ENCODE data around the gene ARHGAP21.
A peak's percentile ranks its signal among the peaks of the same experiment; 100 is the strongest.

ARHGAP21 gene

GRCh38 chr10:24597426-24597825 is 126.3 kb downstream of the ARHGAP21 start:
- DNase-seq = no peak
- no peak for ATAC-seq
- Mint-ChIP-seq H3K4me3 (no peak overlapping the region), H3K9me3 (no peaks in the 10 kb centered on the region), H3K27ac (no peak overlapping the region), H3K4me1 (peaks cover 1% of the 10 kb centered on the region), H3K27me3 (no peaks in the 10 kb centered on the region)

- no peaks in the 10 kb centered on the region for H3K9me3 Mint-ChIP-seq
- DNase-seq (no peak), ATAC-seq (no peak)
- H3K27ac Mint-ChIP-seq = peak overlapping the region in 1 of 2 donors; percentile 38
- H3K27me3 Mint-ChIP-seq = no peaks in the 10 kb centered on the region
- H3K4me3 Mint-ChIP-seq = no peak overlapping the region
- no peaks in the 10 kb centered on the region for H3K4me1 Mint-ChIP-seq
These were observed 127.3 kb downstream of the ARHGAP21 start for GRCh38 chr10:24596217-24596930.

DNA sequence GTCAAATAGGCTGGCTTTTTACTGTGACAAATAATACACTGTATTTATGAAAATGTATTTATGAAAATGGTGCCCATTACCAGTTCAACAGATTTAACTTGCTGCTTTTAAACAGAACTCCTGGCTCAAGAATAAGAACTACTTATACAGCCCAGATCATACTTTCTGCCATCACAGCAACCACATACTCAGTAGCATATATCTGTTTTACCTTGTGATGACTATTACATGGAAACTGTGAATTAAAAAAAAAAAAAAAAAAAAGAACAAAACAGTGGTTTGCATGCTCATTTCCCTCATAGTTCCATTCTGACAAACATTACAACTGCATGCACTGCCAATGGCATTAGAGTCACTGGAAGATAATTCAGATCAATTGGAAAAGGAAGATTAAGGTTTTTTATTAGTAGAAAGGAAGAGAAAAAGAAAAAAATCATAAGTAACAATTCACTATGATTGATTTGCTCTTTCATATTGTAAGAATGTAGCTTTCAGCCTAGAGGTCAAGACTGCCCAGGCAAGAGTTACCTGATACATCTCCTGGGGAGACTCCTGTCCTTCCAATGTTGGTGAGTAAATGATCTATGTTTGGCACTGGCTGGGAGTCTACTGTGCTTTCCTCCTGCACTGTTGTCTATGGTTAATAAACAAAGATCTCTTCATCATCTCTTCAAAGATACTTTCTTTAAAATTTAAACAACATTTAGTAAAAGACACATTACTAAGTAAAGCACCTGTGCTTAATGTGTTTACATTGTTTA is 132.8 kb downstream of the ARHGAP21 start:
- no peaks in the 10 kb centered on the region for H3K4me1 Mint-ChIP-seq

GRCh38 chr10:24589265-24589664 is 134.4 kb downstream of the ARHGAP21 start:
- Mint-ChIP-seq H3K4me1 (no peaks in the 10 kb centered on the region), H3K9me3 (no peaks in the 10 kb centered on the region), H3K4me3 (no peak overlapping the region), H3K27me3 (no peaks in the 10 kb centered on the region), H3K27ac (no peak overlapping the region)
- ATAC-seq (no peak), DNase-seq (no peak)

More for the DNA sequence above, 132.8 kb downstream of the ARHGAP21 start:
- Mint-ChIP-seq H3K27ac (no peak overlapping the region), H3K9me3 (no peaks in the 10 kb centered on the region), H3K4me3 (no peak overlapping the region), H3K27me3 (no peaks in the 10 kb centered on the region)
- no peak for ATAC-seq
- no peak for DNase-seq

- Mint-ChIP-seq H3K27me3 (peaks cover 14% of the 10 kb centered on the region), H3K27ac (no peak overlapping the region), H3K4me3 (no peak overlapping the region), H3K9me3 (no peaks in the 10 kb centered on the region), H3K4me1 (peaks cover 20% of the 10 kb centered on the region)
- DNase-seq (no peak), ATAC-seq (no peak)
These were observed 143.8 kb downstream of the ARHGAP21 start for GRCh38 chr10:24579906-24580305.

DNA sequence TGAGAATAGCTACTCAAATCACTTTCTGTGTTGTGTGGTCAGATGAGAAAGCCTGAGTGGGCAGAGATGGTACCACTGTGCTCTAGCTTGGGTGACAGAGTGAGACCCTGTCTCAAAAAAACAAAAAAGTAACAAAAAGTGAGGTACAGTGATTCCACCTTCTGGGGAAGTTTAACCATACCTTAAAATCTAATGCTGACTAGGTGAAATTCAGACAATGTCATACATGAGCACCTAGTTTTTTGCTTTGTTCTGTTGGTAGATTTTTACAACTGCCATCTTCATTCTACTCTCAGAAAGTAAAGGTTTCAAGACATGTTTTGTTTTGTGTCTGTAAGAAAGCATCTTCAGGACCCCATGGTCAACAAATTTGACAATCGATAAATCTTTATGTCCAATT is 144.2 kb downstream of the ARHGAP21 start:
- H3K27me3 Mint-ChIP-seq = peaks cover 19% of the 10 kb centered on the region
- no peaks in the 10 kb centered on the region for H3K9me3 Mint-ChIP-seq
- H3K4me1 Mint-ChIP-seq = peaks cover 25% of the 10 kb centered on the region
- ATAC-seq (no peak), DNase-seq (no peak)
- H3K27ac Mint-ChIP-seq = no peak overlapping the region
- H3K4me3 Mint-ChIP-seq = no peak overlapping the region

- Mint-ChIP-seq H3K4me1 (peaks cover 28% of the 10 kb centered on the region), H3K27me3 (peaks cover 46% of the 10 kb centered on the region), H3K27ac (no peak overlapping the region), H3K9me3 (no peaks in the 10 kb centered on the region), H3K4me3 (peak overlapping the region; percentile 9 to 32)
- ATAC-seq (peak; percentile 57), DNase-seq (no peak)
These were observed 148.1 kb downstream of the ARHGAP21 start for GRCh38 chr10:24575481-24576002.

DNA sequence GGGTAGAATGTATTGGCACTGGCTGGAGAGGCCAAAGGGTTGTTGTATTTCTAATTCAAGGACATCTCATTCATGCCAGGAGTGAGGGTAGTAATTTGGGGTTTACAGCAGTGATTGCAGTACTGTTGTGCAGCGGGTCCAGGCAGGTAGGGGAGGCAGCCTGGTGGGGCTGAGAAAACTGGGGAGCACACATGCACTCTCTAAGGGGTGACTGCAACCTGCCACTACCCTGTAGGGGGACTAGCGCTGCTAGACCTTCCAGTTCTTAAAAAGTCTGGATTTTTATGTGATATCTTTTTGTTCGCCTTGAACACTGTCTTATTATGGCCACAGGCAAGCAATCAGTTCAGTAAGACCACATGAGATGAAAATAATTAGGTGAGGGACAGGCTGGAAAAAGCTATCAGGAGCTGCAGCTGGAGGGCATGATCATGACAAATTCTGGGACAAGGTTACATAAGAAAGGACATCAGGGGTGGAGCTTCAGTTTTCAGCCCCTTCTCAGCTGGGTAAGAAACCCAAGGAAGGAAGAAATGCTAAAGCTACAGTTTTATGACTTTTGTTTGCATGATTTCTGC is 149.0 kb downstream of the ARHGAP21 start:
- peaks cover 28% of the 10 kb centered on the region for H3K4me1 Mint-ChIP-seq
- H3K27ac Mint-ChIP-seq = no peak overlapping the region
- no peak for DNase-seq
- peak; percentile 35 for ATAC-seq
- H3K4me3 Mint-ChIP-seq = peak overlapping the region in 1 of 2 donors; percentile 4
- no peaks in the 10 kb centered on the region for H3K9me3 Mint-ChIP-seq
- peaks cover 54% of the 10 kb centered on the region for H3K27me3 Mint-ChIP-seq

- ATAC-seq (no peak), DNase-seq (no peak)
- Mint-ChIP-seq H3K27ac (no peak overlapping the region), H3K4me3 (no peak overlapping the region), H3K9me3 (no peaks in the 10 kb centered on the region), H3K27me3 (peaks cover 58% of the 10 kb centered on the region), H3K4me1 (peaks cover 28% of the 10 kb centered on the region)
These were observed 149.5 kb downstream of the ARHGAP21 start for GRCh38 chr10:24574161-24574560.

- H3K9me3 Mint-ChIP-seq = no peaks in the 10 kb centered on the region
- peaks cover 24% of the 10 kb centered on the region for H3K4me1 Mint-ChIP-seq
- no peak for ATAC-seq
- no peak for DNase-seq
- H3K4me3 Mint-ChIP-seq = no peak overlapping the region
- H3K27me3 Mint-ChIP-seq = peaks cover 59% of the 10 kb centered on the region
- no peak overlapping the region for H3K27ac Mint-ChIP-seq
These were observed 151.7 kb downstream of the ARHGAP21 start for GRCh38 chr10:24571870-24572450.

- no peak for DNase-seq
- Mint-ChIP-seq H3K9me3 (no peaks in the 10 kb centered on the region), H3K4me3 (no peak overlapping the region), H3K27ac (peak overlapping the region in 1 of 2 donors; percentile 7), H3K4me1 (peaks cover 16% of the 10 kb centered on the region), H3K27me3 (peaks cover 51% of the 10 kb centered on the region)
- no peak for ATAC-seq
These were observed 152.8 kb downstream of the ARHGAP21 start for GRCh38 chr10:24570658-24571426.

GRCh38 chr10:24569828-24570657 is 153.6 kb downstream of the ARHGAP21 start:
- H3K27ac Mint-ChIP-seq = no peak overlapping the region
- no peak overlapping the region for H3K4me3 Mint-ChIP-seq
- no peak for DNase-seq
- H3K27me3 Mint-ChIP-seq = peaks cover 51% of the 10 kb centered on the region
- ATAC-seq = no peak
- H3K9me3 Mint-ChIP-seq = no peaks in the 10 kb centered on the region
- H3K4me1 Mint-ChIP-seq = peaks cover 9% of the 10 kb centered on the region

GRCh38 chr10:24569330-24569796 is 154.3 kb downstream of the ARHGAP21 start:
- peaks cover 2% of the 10 kb centered on the region for H3K4me1 Mint-ChIP-seq
- no peak for ATAC-seq

GRCh38 chr10:24568042-24568441 is 155.6 kb downstream of the ARHGAP21 start:
- H3K27me3 Mint-ChIP-seq = peaks cover 37% of the 10 kb centered on the region
- no peaks in the 10 kb centered on the region for H3K4me1 Mint-ChIP-seq
- ATAC-seq = no peak
- no peak for DNase-seq
- no peaks in the 10 kb centered on the region for H3K9me3 Mint-ChIP-seq
- H3K4me3 Mint-ChIP-seq = no peak overlapping the region
- H3K27ac Mint-ChIP-seq = no peak overlapping the region

More at GRCh38 chr10:24569330-24569796, 154.3 kb downstream of the ARHGAP21 start:
- Mint-ChIP-seq H3K27ac (no peak overlapping the region), H3K9me3 (no peaks in the 10 kb centered on the region), H3K4me3 (no peak overlapping the region), H3K27me3 (peaks cover 45% of the 10 kb centered on the region)
- DNase-seq = no peak
